RWPE1 (cell line): ENCODE results near the gene SLC48A1.

Experiments used
- CTCF ChIA-PET: fragments of 350-600 bp; sonication (Branson Sonifier 250); formaldehyde crosslinking; extraction: SDS; loops from one replicate; lab custom pipeline; 2021; lab: Yijun Ruan, JAX
- POLR2A ChIA-PET: fragments of 400-600 bp; formaldehyde crosslinking; extraction: SDS; loops from one replicate; lab custom pipeline; 2020; ENCODE audit warnings: antibody characterized with exemption; ENCODE audit not compliant: low non-redundant PET; lab: Yijun Ruan, JAX
- DNase-seq: peaks from one replicate; pipeline ENCODE4 v3.0.0; 2012; ENCODE audit warnings: low spot score
- H3K27ac ChIP-seq: fragments of 450-650 bp; 2 replicates; pipeline ENCODE4 v1.5.1; 2017
- CTCF ChIP-seq: fragments of 450-650 bp; conservative IDR thresholded peaks from 2 replicates; pipeline ENCODE4 v1.5.1; 2017; ENCODE audit warnings: low read depth, mild to moderate bottlenecking

SLC48A1 gene

GRCh38 chr12:47746073-47746472 is 27.0 kb upstream of the SLC48A1 start:
- DNase-seq: no peak
- POLR2A ChIA-PET: no interaction called here
- no peak for TF ChIP-seq CTCF
- no peak overlapping the region for H3K27ac ChIP-seq
- CTCF ChIA-PET: interaction anchor here (0.6 to 5.8 kb wide), 2 partner anchors 21 to 302 kb away, joined by 3 to 101 read pairs; no protein-coding TSS in a partner anchor

- H3K27ac ChIP-seq: no peak overlapping the region
- no peak for TF ChIP-seq CTCF
- ChIA-PET CTCF (interaction anchor here (0.5 to 1.7 kb wide), 4 partner anchors 21 to 302 kb away, joined by 3 to 7 read pairs (median 5); partner anchors contain the start of gene SLC48A1), POLR2A (no interaction called here)
- no peak for DNase-seq
Measured at GRCh38 chr12:47746523-47746922, 26.5 kb upstream of the SLC48A1 start.

- no peak for TF ChIP-seq CTCF
- H3K27ac ChIP-seq: no peak overlapping the region
- ChIA-PET CTCF (interaction anchor here (0.5 to 1.7 kb wide), 3 partner anchors 20 to 27 kb away, joined by 5 to 7 read pairs (median 5); partner anchors contain the start of gene SLC48A1), POLR2A (no interaction called here)
- no peak for DNase-seq
Measured at GRCh38 chr12:47747126-47747525, 25.9 kb upstream of the SLC48A1 start.

GRCh38 chr12:47747596-47748506 is 25.2 kb upstream of the SLC48A1 start:
- CTCF ChIA-PET: interaction anchor here (0.5 to 1.7 kb wide), 5 partner anchors 17 to 274 kb away, joined by 3 to 7 read pairs (median 3); partner anchors contain the start of gene SLC48A1

GRCh38 chr12:47748507-47748828 is 24.6 kb upstream of the SLC48A1 start:
- H3K27ac ChIP-seq: no peak overlapping the region
- ChIA-PET POLR2A (no interaction called here), CTCF (interaction anchor here (0.5 to 0.8 kb wide), 3 partner anchors 21 to 519 kb away, joined by 3 read pairs; no protein-coding TSS in a partner anchor)
- TF ChIP-seq CTCF: no peak
- DNase-seq: no peak

More at GRCh38 chr12:47747596-47748506, 25.2 kb upstream of the SLC48A1 start:
- POLR2A ChIA-PET: no interaction called here
- H3K27ac ChIP-seq: no peak overlapping the region
- no peak for TF ChIP-seq CTCF
- no peak for DNase-seq

GRCh38 chr12:47748899-47749298 is 24.1 kb upstream of the SLC48A1 start:
- no peak for TF ChIP-seq CTCF
- ChIA-PET POLR2A (no interaction called here), CTCF (interaction anchor here (0.6 to 0.8 kb wide), 2 partner anchors 22 to 519 kb away, joined by 3 read pairs; no protein-coding TSS in a partner anchor)
- no peak overlapping the region for H3K27ac ChIP-seq
- DNase-seq: no peak
